ENCODE data around the gene RIMS4. TPM values are rescaled to one million over a fixed set of nuclear protein-coding genes. Genes with fewer than 3 reads are reported as not detected.

RIMS4 gene
- total RNA-seq, 1 experiment from 2014 or later = not detected

DNA sequence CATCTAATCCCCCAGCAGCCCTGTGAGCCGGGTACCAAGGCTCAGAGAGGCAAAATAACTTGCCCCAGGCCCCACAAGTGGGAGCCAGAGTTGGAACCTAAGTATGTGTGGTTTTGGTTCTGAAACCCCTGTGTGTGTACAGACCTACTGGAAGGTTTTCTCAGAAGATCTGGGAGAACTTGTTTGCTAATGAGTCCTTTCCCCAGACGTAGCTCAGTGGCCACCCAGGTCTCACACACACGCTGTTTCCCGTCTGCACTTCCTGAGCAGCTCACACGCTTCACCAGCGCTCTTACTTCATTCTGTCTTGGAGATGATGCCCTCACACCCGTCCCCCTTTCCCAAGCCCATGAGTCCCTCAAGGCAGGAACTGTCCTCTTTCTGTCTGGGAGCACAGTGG, 87.0 kb downstream of the RIMS4 start:
- no peak for DNase-seq (ENCODE audit: low read depth)

DNA sequence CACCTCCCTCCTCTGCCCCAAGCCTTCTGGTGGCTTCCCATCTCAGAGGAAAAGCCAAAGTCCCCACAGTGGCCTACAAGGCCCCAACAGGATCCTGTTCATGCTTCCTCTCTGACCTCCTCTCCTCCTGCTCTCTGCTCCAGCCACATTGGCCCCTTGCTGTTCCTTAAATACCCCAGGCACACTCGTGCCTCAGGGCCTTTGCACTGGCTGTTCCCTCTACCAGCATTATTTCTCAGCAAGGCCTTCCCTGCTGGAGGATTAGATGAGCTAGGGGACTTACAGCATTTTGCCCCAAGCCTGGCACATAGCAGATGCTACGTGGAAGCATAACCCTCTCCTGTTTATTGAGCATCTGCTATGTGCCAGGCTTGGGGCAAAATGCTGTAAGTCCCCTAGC, 87.4 kb downstream of the RIMS4 start:
- no peak for DNase-seq (ENCODE audit: low read depth)

DNA sequence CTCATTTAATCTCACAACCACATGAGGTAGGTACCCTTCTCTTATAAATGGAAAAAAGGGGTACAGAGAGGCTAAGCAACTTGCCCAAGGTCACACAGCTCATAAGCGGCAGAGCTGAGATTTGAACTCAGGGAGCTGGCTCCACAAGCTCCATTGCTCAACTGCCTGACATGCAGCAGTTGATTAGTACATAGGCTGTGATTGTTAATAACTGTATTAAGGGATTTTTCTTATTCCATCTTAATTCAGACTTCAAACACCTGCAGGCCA, 88.6 kb downstream of the RIMS4 start:
- no peak for DNase-seq (ENCODE audit: low read depth)

DNA sequence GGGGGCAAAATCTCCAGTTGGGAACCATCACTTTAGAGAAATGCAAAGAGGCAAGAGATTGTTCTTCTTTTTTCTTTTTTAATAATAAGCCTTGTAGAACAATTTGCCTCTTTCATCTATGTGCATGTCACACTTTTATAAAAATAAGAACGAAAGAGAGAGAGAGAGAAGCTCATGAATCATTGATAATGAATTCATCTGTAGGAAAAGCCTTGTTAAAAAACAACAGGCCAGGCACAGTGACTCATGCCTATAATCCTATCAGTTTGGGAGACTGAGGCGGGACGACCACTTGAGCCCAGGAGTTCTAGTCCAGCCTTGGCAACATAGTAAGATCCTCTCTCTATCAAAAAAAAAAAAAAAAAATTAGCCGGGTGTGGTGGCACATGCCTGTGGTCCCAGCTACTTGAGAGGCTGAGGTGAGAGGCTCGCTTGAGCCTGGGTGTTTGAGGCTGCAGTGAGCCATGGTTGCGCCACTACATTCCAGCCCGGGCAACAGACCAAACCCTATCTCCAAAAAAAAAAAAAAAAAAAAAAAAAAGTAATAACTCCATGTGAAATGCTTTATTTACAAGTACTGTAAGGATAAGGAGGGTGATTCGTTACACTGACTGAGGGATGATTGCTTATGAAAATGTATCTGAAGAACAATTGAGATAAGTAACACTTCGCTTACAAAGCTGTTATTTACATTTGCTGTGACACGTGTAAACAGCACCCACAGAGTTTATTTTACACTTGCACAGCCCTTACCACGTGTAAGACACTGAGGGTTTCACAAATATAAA, 89.2 kb downstream of the RIMS4 start:
- peak; percentile 74 for DNase-seq (ENCODE audit: low read depth)

DNA sequence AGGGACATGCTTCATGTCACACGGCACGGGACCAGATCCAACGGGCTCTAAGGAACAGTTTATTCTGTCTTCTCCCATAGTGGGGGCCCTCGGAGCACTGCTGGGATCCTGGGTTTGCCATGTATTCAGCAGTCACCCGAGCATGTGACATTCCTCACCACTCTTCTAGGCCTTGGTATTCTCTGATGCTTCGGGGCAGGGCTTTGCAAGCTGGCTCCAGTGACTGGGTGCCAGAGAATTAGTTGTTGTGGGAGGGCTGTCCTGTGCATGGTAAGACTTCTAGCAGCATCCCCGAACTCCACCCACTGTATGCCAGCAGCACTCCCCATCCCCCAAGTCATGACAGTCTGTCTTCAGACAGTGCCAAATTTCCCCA, 89.7 kb downstream of the RIMS4 start:
- DNase-seq (ENCODE audit: low read depth) = peak; percentile 77

DNA sequence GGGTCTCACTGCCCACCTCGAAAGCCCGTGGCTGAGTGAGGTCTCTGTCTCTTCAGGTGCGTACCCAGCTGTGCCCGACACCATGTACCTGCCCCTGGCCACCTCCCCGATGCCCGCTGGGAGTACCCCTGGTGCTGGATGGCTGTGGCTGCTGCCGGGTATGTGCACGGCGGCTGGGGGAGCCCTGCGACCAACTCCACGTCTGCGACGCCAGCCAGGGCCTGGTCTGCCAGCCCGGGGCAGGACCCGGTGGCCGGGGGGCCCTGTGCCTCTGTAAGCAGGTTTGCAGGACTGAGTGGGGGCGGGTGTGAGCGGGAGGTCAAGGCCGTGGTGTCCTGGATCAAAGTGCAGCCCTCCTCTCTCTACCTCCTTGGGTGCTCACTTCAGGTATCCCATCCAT, 90.5 kb downstream of the RIMS4 start:
- DNase-seq (ENCODE audit: low read depth) = no peak

DNA sequence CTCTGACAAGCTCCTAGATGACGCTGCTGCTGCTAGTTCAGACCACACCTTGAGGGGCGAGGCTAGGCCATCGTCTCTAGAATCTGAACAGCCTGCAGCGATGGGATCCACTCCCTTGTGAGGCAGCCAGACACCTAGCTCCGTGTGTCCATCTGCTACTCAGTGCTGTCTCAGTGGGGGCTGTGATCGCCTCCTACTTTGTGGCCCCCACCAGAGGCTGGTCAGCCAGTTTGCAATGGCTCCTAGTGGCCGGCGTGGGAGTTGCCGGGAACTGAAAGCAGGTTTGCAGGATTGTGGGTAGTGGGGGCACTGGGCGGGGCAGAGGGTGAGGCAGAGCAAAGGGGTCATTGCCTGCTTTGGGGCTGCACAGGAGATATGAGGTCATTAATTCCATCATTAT, 92.4 kb downstream of the RIMS4 start:
- DNase-seq (ENCODE audit: low read depth) = no peak

DNA sequence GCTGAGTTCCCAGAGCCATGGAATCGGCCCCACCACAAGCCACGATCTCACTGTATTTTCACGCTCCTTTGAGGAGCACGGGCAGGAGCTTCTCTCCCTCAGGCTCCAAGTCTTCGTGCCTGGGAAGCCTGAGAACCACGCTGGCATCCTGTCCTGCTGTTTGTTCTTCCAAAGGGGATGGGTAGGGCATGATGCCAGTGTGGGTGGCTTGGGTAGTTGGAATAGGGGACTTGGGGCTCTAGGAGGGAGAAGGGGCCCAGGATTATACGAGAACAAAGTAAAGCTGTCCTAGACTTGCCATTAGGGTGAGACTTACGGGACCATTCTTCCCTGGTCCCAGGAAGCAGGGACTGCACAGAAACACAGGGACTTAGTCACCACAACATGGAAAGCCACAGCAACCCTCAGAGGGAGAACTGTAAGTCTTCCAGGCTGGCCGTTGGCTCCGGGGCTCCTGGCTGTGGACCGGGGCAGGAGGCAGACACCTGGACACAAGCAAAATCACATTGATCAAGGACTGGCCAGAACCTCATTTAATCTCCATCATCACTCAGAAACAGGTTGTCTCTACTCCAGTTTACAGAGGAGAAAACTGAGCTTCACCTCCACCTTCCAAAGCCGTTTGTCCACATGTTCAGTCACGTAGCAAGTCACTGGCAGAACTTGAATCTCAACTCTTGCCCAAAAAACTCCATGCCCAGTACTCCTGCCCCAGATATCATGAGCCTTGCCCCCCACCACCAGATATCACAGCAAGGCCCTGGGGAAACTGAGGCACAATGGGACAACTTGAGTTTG, 93.8 kb downstream of the RIMS4 start:
- DNase-seq (ENCODE audit: low read depth) = no peak

DNA sequence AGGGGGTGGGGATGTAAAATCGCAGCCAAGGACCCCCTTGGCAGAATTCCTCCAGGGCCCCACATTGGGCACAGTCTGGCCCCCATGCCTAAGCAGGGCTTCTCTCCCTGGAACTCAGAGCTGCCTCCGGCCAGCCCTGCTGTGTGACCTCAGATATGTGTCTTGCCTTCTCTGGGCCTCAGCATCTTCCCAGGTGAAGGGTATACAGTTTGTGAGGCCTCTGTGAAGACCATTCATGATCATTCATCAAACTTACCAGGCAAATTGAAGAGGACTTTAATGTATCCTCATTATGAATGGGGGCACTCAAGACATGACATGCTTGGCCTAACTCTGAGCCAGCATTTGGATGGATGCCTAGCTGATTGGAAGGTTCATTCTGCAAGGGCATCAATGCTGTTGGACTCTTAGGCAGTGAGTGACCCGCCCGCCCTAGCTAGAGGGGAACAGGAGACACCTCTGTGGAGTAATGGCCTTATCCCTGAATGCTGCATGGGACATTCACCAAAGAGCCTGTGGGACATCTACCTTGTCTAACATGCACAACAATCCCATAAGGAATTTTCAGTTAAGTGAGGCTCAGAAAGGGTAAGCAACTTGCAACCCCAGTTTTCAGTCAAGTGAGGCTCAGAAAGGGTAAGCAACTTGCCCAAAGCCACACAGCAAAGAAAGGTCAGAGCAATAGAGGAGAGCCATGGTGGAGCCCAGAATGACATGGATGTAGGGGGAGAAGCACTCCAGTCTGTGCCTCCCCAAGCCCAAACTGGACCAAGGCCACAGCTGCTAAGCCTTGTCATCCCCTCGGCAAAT, 94.6 kb downstream of the RIMS4 start:
- DNase-seq (ENCODE audit: low read depth) = no peak

DNA sequence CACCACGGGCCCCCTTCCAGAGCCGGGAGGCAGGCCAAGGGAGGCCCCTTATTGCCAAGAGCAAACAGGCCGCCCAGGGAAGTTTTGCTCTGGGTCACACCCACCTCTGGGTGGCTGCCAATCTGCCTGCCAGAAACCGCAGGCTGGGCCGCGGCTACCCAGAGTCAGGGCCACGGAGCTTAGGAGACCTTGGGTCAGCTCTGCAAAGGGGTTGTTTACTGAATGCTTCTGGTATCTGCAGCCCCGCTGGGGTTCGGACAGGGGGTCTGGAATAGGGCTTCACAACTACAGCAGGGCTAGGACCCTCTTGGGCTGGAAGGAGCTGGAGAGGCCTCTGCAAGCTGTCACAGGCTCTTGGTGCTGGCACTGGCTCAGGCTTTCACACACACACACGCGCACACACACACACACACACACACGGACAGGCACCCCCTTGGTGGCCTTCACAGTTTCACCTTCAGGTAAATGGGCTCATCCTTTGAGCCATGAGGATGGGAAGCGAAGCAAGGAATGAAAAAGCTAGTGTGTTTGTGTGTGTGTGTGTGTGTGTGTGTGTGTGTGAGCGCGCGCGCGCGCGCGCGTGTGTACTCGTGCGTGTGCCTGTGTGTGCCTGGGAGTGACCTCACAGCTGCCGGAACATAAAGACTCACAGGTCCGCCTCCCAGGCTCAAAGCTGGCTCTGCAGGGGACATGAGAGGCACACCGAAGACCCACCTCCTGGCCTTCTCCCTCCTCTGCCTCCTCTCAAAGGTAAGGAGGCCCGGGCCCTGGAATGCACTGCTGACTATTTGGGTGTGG, 95.4 kb downstream of the RIMS4 start, which contains the start of gene CCN5:
Gene CCN5, plus strand, starts transcription at position 669 of the 798 bp plus-strand sequence. Its CDS starts 22 bp downstream, at position 691.
- DNase-seq (ENCODE audit: low read depth) = peak; percentile 70

DNA sequence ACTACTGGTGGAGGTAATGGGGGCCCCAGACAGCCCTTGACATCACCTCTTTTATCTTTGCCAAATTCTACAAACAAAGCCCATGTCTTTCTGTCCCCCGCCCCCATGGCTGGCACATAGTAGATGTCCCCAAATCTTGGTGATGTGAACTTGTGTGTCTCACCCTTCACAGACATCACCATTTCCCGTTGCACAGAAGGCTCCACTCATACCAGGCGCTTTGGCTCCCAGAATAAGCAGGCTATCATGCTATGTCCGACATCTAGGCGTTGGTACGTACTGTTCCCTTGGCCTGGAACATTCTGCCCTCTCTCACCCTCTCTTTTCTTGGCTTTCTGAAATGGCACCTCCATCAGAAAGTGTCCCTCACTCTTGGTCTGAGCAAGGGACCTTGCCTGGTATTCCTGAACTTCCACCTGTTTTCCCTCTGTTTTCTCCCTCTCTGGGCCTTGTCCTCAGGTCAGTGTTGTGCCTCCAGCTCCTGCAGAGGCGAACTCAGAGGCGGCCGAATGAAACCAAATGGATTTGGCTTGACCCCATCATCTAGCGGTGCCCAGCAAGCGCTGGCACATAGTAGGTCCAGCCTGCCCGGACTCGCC, 96.1 kb downstream of the RIMS4 start:
- no peak for DNase-seq (ENCODE audit: low read depth)

DNA sequence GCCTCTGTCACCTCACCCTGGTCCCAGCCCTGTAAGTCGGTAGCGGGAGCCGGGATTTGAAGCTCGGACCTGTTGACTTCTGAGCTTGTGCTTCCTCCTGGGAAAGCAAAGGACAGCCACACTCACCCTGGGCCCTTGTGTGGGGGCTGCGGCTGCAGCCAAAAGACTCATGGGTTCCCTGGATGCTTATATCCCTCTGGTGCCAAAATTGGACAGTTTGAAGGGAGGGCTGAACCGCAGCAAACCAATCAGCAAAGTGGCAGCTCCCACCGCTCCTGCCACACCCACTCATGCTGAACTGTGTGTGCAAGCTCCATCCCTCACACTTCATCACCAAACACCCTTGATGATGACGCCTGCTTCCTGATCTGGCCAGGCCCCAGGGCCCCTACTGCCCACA, 99.1 kb downstream of the RIMS4 start:
- DNase-seq (ENCODE audit: low read depth) = no peak

DNA sequence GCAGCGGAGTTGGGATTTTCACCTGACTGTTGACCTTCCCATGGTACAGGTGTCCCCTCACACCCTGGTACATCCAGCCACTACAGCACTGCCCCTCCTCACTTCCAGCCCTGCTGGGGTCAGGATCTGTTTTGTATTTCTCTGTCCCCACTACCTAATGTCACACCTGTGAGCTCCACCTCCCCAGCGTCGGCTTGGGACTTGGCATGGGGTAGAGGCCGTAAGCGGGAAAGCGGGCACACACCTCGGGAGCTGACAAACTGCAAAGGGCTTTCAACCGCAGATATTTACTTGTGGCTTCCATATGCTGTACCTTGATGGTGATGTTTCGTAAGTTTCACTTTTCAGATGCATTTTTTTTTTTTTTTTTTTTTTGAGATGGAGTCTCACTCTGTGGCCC, 100.5 kb downstream of the RIMS4 start:
- DNase-seq (ENCODE audit: low read depth) = no peak

DNA sequence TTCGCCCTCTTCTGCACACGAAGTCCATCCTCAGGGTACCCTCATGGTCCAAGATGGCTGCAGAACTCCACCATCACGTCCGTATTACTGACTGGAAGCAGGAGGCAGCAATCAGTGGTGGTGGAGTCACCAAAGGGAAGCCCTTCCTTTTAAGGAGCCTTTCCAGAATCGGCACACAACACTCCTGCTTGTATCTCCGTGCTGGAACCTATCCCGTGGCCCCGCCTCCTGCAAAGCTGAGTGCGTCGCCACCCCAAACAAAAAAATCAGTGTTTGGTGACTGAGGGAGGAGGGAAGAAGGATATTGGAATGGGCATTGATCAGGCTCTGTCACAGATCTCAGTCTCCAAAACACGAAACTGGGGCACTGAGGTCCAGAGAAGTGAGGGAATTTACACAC, 101.0 kb downstream of the RIMS4 start:
- no peak for DNase-seq (ENCODE audit: low read depth)

DNA sequence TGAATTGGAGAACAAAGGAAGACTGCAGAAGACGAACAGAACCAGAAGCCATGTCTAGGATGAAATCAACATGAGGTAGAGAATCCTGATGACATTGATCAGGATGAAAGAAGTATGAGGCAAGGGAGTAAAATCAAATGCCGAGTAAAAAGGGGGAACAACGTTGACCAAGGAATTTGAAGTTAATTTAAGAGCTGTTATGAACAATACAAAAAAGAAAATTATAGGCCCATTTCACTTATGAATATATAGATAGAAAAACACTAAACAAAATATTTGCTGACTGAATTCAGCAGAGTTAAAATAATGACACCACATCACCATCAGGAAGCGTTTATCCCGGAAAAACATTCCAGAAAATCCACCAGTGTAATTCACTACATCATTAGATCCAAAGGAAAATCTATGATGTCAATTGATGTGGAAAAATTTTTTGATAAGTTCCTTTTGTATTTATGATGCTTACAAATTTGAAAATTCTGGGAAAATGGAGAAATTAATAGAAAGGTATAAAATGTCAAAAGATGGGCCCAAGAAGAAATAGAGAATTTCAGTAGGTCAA, 103.2 kb downstream of the RIMS4 start:
- DNase-seq (ENCODE audit: low read depth) = no peak

DNA sequence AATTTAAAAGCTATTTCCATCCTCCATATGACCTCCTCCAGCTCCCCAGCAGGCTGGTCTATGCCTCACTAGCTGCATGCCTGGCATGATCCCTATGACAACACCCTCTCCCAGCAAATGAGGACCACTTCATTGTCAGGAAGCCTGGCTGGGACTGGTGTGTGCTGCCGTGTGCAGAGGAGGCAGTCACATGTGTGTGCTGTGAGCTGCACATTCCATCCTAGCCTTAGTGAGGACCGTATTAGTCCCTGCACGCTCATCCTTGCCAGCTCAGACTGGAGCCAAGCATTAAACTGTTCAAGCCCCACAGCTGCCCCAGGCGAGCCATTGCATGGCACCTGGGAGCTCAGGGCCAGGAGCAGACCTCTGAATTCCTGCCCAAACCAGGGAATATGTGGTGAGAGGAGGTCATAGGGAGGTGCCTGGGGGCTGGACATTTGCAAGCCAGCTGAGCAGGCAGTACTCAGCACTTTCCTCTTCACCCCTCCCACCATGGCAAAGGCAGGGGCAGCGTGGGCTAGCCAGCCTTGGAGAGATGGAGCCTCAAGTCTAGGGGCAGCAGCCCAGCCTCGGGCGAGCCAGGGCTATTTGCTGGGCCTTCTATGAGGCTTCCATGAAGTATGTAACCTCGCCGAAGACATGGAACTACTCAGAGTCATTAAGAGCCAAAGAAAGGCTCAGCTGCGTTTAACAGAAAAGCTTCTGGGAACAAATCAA, 103.9 kb downstream of the RIMS4 start:
- DNase-seq (ENCODE audit: low read depth) = no peak

DNA sequence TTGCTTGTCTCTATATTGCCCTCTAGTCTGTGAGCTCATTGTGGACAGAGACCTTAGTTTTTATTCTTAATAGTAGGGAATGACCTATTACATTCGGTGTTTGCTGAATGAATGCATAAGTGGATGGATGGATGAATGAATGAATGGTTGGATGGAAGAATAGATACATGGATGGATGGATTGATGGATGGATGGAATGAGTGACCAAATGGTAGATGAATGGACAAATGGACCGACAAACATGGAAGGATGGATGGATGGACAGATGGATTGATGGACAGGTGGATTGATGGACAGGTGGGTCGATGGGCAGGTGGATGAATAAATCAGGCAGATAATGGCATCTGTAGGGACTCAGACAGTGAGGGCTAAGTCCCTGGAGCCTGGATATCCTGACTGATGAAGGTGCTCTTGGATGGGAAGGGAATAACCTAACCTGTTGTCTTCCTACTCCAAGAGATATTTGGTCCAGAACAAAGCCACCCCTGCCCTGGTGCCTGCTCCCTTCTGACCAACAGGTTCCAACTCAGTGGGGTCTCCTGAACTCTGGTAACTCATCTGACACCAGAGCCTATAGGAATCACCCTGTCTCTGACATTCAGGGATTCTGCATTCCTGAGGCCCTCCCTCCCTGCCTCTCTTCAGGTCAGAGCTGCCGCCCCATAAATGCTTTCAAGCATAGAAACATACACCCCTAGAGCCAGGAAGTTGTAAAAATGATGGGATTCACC, 104.8 kb downstream of the RIMS4 start:
- DNase-seq (ENCODE audit: low read depth) = no peak

DNA sequence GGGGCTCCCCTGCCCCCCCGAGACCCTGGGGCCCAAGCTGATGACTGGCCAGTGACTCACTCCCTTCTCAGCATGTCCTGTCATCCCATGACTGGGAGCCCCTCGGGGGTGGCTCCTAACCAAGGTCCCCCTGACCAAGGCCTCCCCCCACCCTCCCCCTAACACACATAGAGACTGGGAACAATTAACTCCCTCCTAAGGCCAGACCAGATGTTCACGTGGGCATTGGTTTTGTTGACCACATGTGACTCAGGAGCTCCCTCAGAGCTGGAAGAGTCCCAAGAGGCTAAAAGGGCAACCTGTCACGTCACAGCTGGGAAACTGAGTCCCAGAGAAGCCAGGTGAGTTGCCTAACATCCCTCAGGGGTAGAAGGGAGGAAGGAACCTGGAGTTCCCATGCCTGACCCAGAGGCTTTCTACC, 105.8 kb downstream of the RIMS4 start:
- peak; percentile 36 for DNase-seq (ENCODE audit: low read depth)

DNA sequence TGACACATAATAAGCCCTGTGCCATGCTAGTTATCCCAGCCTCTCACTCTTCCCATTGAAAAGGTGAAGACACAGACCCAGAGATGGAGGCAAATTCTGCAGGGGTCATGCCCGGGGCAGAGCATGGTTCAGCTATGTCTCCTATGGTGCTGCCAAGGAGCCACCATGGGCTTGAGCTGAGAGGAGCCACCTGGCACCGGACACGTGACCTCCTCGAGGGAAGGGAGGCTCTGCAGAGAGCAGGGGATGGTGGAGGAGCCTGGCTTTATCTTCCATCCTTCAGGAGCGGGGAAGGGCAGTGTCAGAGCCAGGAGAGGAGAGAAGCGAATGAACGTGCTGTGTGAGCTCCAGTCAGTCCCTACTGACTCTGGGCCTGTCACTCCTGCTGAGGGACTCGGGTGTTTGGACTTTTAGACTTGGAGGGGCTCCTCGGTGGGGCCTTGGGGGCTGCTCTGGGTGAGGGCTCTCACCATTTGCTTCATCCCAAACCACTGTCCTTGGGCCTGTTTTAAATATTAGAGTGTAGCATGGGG, 106.3 kb downstream of the RIMS4 start:
- no peak for DNase-seq (ENCODE audit: low read depth)

Measured in HT1080 (cell line).